Right lobe of liver (tissue), 6 donors: ENCODE measurements around the gene S100A8. TPM values are rescaled to one million over a fixed set of nuclear protein-coding genes. Genes with fewer than 3 reads are reported as not detected.

Source experiments
- ATAC-seq, 4 donors: fragments of 200-7000 bp; cut with Tn5 transposase; one replicate each; pipeline ENCODE4 v1.9.1; 2020; ENCODE audit warnings: mild to moderate bottlenecking in 4 of 4, moderate library complexity in 4 of 4
- DNase-seq, 3 donors: peaks; one replicate each; pipeline ENCODE4 v3.0.0-alpha.2; 2020
- H3K27ac ChIP-seq, 3 donors: fragments of 200-600 bp; one replicate each; pipeline ENCODE4 v1.8.0; 2022
- H3K27me3 ChIP-seq, 2 donors: fragments of 200-600 bp; one replicate each; pipeline ENCODE4 v1.8.0; 2022
- H3K36me3 ChIP-seq, 4 donors: fragments of 200-600 bp; sonication (generic) in 1 of 4; one replicate each; pipeline versions ENCODE4 v1.5.1 to v1.8.0; 2017 to 2022; ENCODE audit warnings: control low read depth in 1 of 4
- H3K4me1 ChIP-seq, 4 donors: fragments of 200-600 bp; sonication (generic) in 1 of 4; one replicate each; pipeline versions ENCODE4 v1.5.1 to v1.8.0; 2017 to 2022; ENCODE audit warnings: control low read depth in 1 of 4
- H3K4me3 ChIP-seq, 3 donors: fragments of 200-600 bp; one replicate each; pipeline ENCODE4 v1.8.0; 2022
- H3K9me3 ChIP-seq, 4 donors: fragments of 200-600 bp; sonication (generic) in 1 of 4; one replicate each; pipeline versions ENCODE4 v1.5.1 to v1.8.0; 2017 to 2022; ENCODE audit warnings: control low read depth in 1 of 4
- CTCF ChIP-seq, 4 donors: fragments of 200-600 bp in 3 of 4; fragments of 450-650 bp in 1 of 4; IDR thresholded peaks; one replicate each; pipeline versions ENCODE4 v1.5.1 to v1.8.0; 2016 to 2022; ENCODE audit warnings: antibody characterized with exemption in 4 of 4, mild to moderate bottlenecking in 2 of 4
- POLR2A ChIP-seq: fragments of 450-650 bp; IDR thresholded peaks from one replicate; pipeline ENCODE4 v1.6.1; 2017; ENCODE audit warnings: antibody characterized with exemption, mild to moderate bottlenecking
- WGBS: methylation state at CpG from one replicate; pipeline ENCODE4 v1.1.6; 2018; ENCODE audit warnings: low coverage, low lambda C conversion rate; ENCODE audit not compliant: insufficient coverage; ENCODE audit errors: missing lambda C conversion rate; 5-methylcytosine and 5-hydroxymethylcytosine counted together
- intact Hi-C, 2 donors: fragments of 100-400 bp; cut with DNase I; formaldehyde crosslinking; loops; one replicate each; pipeline versions ENCODE4 v1.11.2 to v1.14.1; 2022
- total RNA-seq, 6 experiments: library from RNA; depleted of rRNA in 2 of 6; stranded (reverse); fragments of >200 nt in 2 of 6; fragmentation: NEBNext Ultra II Directional in 3 of 6; extraction: Animal tissue kit (Norgen Biotek cat#: 25700) in 3 of 6; gene quantifications; one replicate each; pipeline versions ENCODE4 v1.1.0 to v1.2.4, GENCODE V29; 2016 to 2023
- donor health status: DM: no; HTN: yes; CAD: no.
- donor health status: DM: no; HTN: no; CAD: no.
- donor health status: DM: no; HTN: no; CAD: no.
- donor health status: DM: no; HTN: yes; CAD: no.
- donor health status: DM: no; HTN: yes; CAD: no.

S100A8 gene
- total RNA-seq, 6 experiments from 2014 or later, result 16.0 to 47.4 (median 30.0) TPM

GRCh38 chr1:153397924-153398651, 7.2 kb upstream of the S100A8 start:
- Histone ChIP-seq H3K4me3 (no peak overlapping the region), H3K27me3 (no peaks in the 10 kb centered on the region), H3K36me3 (no peaks in the 10 kb centered on the region), H3K4me1 (no peaks in the 10 kb centered on the region), H3K9me3 (no peaks in the 10 kb centered on the region), H3K27ac (no peak overlapping the region)
- WGBS, result 33% methylated on average over 1 of the region's 6 CpGs
- intact Hi-C loops, result no loop called here
- TF ChIP-seq CTCF (IDR thresholded peaks at IDR 0.05) (no peak), POLR2A (no peak)
- ATAC-seq (no peak), DNase-seq (no peak)

- Histone ChIP-seq H3K27ac (no peak overlapping the region), H3K4me1 (no peaks in the 10 kb centered on the region), H3K9me3 (no peaks in the 10 kb centered on the region), H3K27me3 (no peaks in the 10 kb centered on the region), H3K36me3 (no peaks in the 10 kb centered on the region), H3K4me3 (no peak overlapping the region)
- WGBS, result 74% methylated on average over 10 of the region's 19 CpGs
- ATAC-seq, result no peak
- intact Hi-C loops, result no loop called here
- DNase-seq, result no peak
- TF ChIP-seq POLR2A (no peak), CTCF (IDR thresholded peaks at IDR 0.05) (no peak)
These were observed 6.4 kb upstream of the S100A8 start for GRCh38 chr1:153397051-153397923.

GRCh38 chr1:153396461-153396860, 5.6 kb upstream of the S100A8 start:
- Histone ChIP-seq H3K9me3 (no peaks in the 10 kb centered on the region), H3K36me3 (no peaks in the 10 kb centered on the region), H3K4me3 (no peak overlapping the region), H3K4me1 (no peaks in the 10 kb centered on the region), H3K27me3 (no peaks in the 10 kb centered on the region), H3K27ac (no peak overlapping the region)
- WGBS, result 58% methylated on average over 5 of the region's 6 CpGs
- no peak for DNase-seq
- intact Hi-C loops, result no loop called here
- no peak for ATAC-seq
- TF ChIP-seq POLR2A (no peak), CTCF (IDR thresholded peaks at IDR 0.05) (no peak)

GRCh38 chr1:153395776-153396175, 4.9 kb upstream of the S100A8 start:
- Histone ChIP-seq H3K4me3 (no peak overlapping the region), H3K36me3 (no peaks in the 10 kb centered on the region), H3K9me3 (no peaks in the 10 kb centered on the region), H3K27ac (no peak overlapping the region), H3K27me3 (no peaks in the 10 kb centered on the region), H3K4me1 (no peaks in the 10 kb centered on the region)
- intact Hi-C loops, result no loop called here
- DNase-seq (no peak), ATAC-seq (no peak)
- no peak for TF ChIP-seq CTCF (IDR thresholded peaks at IDR 0.05)
- TF ChIP-seq POLR2A, result no peak
- whole genome bisulfite sequencing, result 58% methylated on average over 6 of the region's 6 CpGs
